ENCODE results near the gene MRGPRG. TPM values are rescaled to one million over a fixed set of nuclear protein-coding genes. Genes with fewer than 3 reads are reported as not detected.

The MRGPRG gene
- polyA plus RNA-seq, 1 donor from 2014 or later, result not detected

GRCh38 chr11:3200388-3201111 lies 18.1 kb downstream of the MRGPRG start:
- Histone ChIP-seq H3K36me3 (ENCODE audit: insufficient read depth, low read length) (no peaks in the 10 kb centered on the region), H3K27me3 (ENCODE audit: insufficient read depth, low read depth, low read length) (peaks cover 25% of the 10 kb centered on the region)

More at GRCh38 chr11:3200388-3201111, 18.1 kb downstream of the MRGPRG start:
- Histone ChIP-seq H3K9me3 (ENCODE audit: low read length) (no peaks in the 10 kb centered on the region), H4K20me1 (ENCODE audit: insufficient read depth) (no peaks in the 10 kb centered on the region), H3K9me2 (ENCODE audit: insufficient read depth, low read length) (no peaks in the 10 kb centered on the region), H3K27ac (ENCODE audit: low read length) (no peak overlapping the region), H3F3A (ENCODE audit: insufficient read depth, low read length, poor library complexity, severe bottlenecking) (no peaks in the 10 kb centered on the region), H3K9ac (ENCODE audit: low read length) (no peak overlapping the region), H3K79me2 (replicated peaks; ENCODE audit: insufficient read depth, low read length) (no peaks in the 10 kb centered on the region), H2AFZ (ENCODE audit: low read depth, low read length) (no peak overlapping the region), H3K4me3 (ENCODE audit: low read length) (no peak overlapping the region), H3K4me2 (ENCODE audit: low read length) (no peak overlapping the region)
- TF ChIP-seq POLR2AphosphoS5 (IDR thresholded peaks at IDR 0.05), result no peak
- no peak for TF ChIP-seq CTCF (IDR thresholded peaks at IDR 0.05; ENCODE audit: poor library complexity, severe bottlenecking)
- TF ChIP-seq EP300 (conservative IDR thresholded peaks at IDR 0.05; ENCODE audit: poor library complexity, severe bottlenecking), result no peak
- TF ChIP-seq EZH2 (IDR thresholded peaks at IDR 0.05; ENCODE audit: borderline replicate concordance, insufficient read depth, low read length, poor library complexity, severe bottlenecking), result no peak
- no peak for TF ChIP-seq RAD21 (conservative IDR thresholded peaks at IDR 0.05)
- TF ChIP-seq MXI1 (conservative IDR thresholded peaks at IDR 0.05; ENCODE audit: poor library complexity, severe bottlenecking), result no peak
- no peak for TF ChIP-seq TAF1 (IDR thresholded peaks at IDR 0.05; ENCODE audit: low read depth)
- TF ChIP-seq REST (IDR thresholded peaks at IDR 0.05; ENCODE audit: borderline replicate concordance), result no peak
- no peak for TF ChIP-seq SMC3 (conservative IDR thresholded peaks at IDR 0.05; ENCODE audit: poor library complexity)

Measured in neural cell (in vitro differentiated cells).